Choroid plexus epithelial cell (primary cell): ENCODE measurements around the gene TPD52L2.
"Not testable (repeated sequence)": the region's sequence is repeated elsewhere in the genome, so short reads cannot be mapped to it uniquely, and the experiment has no call there.

Source experiments
- DNase-seq: peaks from one replicate; pipeline ENCODE4 v3.0.0-alpha.2; 2010; ENCODE audit warnings: low read depth
- H3K4me3 ChIP-seq: 2 replicates; pipeline ENCODE4 v1.5.1; 2011; ENCODE audit warnings: low read depth, mild to moderate bottlenecking, control low read depth, low read length, moderate library complexity
- TF ChIP-seq, protein P1 (sequence below): conservative IDR thresholded peaks from 2 replicates; pipeline ENCODE4 v1.5.1; 2011; ENCODE audit warnings: low read depth, mild to moderate bottlenecking, control low read depth, inconsistent platforms, low read length, moderate library complexity

Gene TPD52L2

DNA sequence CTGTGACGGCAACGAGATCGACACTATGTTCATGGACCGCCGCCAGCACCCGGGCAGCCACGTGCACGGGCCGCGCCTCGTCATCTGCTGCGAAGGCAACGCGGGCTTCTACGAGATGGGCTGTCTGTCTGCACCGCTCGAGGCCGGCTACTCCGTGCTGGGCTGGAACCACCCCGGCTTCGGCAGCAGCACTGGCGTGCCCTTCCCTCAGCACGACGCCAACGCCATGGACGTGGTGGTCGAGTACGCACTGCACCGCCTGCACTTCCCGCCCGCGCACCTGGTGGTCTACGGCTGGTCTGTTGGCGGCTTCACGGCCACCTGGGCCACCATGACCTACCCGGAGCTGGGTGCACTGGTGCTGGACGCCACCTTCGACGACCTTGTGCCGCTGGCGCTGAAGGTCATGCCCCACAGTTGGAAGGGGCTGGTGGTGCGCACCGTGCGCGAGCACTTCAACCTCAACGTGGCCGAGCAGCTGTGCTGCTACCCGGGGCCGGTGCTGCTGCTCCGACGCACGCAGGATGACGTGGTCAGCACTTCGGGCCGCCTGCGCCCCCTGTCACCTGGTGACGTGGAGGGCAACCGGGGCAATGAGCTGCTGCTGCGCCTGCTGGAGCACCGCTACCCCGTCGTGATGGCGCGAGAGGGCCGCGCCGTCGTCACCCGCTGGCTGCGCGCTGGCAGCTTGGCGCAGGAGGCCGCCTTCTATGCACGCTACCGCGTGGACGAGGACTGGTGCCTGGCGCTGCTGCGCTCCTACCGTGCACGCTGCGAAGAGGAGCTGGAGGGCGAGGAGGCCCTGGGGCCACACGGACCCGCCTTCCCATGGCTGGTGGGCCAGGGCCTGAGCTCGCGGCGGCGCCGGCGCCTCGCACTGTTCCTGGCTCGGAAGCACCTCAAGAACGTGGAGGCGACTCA is 2.8 kb upstream of the TPD52L2 start:
- no peak overlapping the region for H3K4me3 ChIP-seq

DNA sequence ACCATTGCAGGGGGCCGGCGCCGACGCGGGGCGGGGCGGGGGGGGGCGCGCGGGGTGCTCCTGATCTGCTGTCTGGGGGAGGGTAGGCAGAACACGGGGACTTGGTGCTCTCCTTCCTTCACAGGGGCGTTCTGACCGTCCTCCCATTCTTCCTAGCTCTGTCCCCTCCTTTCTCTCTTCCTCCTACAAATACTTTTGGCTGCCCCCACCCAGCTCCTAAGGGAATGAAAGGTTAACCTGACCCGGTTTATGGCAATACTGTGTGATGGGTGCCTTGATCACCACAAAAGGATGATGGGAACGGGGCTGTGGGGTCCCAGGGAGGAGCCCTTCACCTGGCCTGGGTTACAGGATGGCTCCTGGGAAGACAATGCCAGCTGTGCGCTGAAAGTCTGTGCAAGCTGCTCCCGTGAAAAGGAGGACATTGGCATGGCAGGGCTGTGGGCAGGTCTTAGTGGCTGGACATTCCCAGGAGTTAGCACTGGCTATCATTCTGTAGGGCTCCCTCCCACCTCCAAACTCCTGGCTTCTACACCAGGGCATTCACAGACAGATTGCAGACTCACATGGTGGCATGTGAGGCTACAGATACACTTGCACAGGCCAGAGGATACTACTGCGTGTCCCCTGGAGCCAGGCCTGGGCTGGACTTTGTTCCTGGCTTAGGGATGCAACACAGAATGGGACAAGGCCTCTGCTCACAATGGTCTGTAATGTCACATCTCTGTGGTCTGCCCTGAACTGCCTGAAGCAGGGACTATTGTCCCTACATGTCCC is 1.9 kb upstream of the TPD52L2 start:
- TF ChIP-seq, protein P1, sequence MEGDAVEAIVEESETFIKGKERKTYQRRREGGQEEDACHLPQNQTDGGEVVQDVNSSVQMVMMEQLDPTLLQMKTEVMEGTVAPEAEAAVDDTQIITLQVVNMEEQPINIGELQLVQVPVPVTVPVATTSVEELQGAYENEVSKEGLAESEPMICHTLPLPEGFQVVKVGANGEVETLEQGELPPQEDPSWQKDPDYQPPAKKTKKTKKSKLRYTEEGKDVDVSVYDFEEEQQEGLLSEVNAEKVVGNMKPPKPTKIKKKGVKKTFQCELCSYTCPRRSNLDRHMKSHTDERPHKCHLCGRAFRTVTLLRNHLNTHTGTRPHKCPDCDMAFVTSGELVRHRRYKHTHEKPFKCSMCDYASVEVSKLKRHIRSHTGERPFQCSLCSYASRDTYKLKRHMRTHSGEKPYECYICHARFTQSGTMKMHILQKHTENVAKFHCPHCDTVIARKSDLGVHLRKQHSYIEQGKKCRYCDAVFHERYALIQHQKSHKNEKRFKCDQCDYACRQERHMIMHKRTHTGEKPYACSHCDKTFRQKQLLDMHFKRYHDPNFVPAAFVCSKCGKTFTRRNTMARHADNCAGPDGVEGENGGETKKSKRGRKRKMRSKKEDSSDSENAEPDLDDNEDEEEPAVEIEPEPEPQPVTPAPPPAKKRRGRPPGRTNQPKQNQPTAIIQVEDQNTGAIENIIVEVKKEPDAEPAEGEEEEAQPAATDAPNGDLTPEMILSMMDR: no peak
- DNase-seq: no peak
- H3K4me3 ChIP-seq: peak overlapping the region; percentile 95

More for the DNA sequence above, 2.8 kb upstream of the TPD52L2 start:
- DNase-seq: no peak
- TF ChIP-seq, protein P1: no peak

DNA sequence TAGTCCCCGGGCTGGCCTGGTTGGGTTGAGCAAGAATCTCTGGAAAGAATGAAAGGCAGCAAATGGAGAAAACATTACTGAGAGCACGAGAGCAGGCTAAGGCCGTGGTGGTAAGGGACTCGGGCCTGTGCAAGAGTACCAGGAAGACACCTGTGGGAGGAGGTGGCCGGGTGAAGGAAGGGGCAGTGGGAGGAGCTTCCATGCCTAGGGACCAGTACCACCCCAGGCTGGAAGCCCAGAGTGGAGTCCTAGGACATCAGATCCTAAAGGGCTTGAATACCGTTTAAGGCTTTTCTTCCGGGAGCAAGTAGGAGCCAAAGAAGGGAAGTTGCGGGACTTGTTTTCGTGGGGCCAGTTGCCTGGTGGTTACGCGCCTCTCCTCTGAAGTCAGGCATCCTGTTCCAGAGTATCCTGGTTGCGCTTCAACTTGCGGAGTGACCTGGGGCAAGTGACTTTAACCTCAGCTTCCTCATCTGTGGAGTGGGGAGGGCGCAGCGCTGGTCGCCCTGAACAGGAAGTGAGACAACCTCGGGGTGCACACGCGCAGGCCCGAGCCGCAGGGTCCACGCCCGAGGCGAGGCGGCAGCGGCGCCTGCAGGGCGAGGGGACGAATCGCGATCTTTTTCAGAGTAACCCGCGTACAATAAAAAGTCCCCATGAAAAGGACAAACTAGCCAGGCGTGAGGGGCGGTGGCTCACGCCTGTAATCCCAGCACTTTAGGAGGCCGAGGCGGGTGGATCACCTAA is 1.1 kb upstream of the TPD52L2 start:
- TF ChIP-seq, protein P1: peak; percentile 71
- H3K4me3 ChIP-seq: peak overlapping the region; percentile 95
- peak; percentile 85 for DNase-seq

DNA sequence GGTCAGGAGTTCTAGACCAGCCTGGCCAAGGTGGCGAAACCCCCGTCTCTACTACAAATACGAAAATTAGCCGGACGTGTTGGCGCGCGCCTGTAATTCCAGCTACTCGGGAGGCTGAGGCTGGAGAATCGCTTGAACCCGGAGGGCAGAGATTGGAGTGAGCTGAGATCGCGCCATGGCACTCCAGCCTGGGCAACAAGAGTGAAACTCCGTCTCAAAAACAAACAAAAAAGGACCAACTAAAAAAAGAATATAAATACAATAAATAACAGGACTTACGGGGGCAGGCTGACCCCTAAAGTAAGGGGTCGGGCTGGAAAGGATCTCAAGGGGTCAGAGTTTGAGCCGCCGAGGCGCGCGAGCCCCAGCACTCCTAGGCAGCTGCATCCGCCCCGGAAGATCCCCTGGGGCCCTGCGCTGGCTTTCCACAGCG is 509 bp upstream of the TPD52L2 start:
- peak overlapping the region; percentile 95 for H3K4me3 ChIP-seq
- TF ChIP-seq, protein P1: no peak
- no peak for DNase-seq

DNA sequence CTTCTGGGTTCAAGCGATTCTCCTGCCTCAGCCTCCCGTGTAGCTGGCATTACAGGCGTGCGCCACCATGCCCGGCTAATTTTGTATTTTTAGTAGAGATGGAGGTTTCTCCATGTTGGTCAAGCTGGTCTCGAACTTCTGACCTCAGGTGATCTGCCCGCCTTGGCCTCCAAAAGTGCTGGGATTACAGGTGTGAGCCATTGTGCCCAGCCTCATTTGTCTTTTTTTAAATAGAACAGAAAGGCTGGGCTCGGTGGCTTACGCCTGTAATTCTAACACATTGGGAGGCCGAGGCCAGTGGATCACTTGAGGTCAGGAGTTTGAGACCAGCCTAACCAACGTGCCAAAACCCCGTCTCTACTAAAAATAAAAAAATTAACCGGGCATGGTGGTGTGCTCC is 2.0 kb downstream of the TPD52L2 start:
- DNase-seq, H3K4me3 ChIP-seq: not testable (repeated sequence)

DNA sequence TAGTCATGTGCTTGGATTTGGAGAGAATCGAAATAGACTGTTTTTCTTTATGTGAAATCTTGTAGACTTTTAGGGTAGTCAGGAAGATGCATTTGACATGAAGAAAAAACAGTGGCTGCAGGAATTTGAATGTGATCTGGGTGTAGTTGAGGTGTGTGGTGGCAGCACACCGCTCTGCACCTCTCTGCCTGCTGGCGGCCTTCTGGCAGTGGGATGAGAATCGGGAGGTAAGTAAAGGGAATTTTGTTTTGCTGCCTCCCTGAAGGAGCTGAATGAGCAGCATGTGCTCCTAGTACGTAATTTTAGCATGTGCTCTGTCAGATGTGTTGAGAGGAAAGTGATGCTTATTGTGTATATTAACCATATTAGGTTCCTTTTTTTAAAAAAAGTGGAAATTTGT is 3.2 kb downstream of the TPD52L2 start:
- no peak overlapping the region for H3K4me3 ChIP-seq
- TF ChIP-seq, protein P1: no peak
- no peak for DNase-seq
